ENCODE measurements around the gene PTGDS.

Gene PTGDS

GRCh38 chr9:137011156-137011555 lies 33.9 kb downstream of the PTGDS start:
- TF ChIP-seq, protein P1, sequence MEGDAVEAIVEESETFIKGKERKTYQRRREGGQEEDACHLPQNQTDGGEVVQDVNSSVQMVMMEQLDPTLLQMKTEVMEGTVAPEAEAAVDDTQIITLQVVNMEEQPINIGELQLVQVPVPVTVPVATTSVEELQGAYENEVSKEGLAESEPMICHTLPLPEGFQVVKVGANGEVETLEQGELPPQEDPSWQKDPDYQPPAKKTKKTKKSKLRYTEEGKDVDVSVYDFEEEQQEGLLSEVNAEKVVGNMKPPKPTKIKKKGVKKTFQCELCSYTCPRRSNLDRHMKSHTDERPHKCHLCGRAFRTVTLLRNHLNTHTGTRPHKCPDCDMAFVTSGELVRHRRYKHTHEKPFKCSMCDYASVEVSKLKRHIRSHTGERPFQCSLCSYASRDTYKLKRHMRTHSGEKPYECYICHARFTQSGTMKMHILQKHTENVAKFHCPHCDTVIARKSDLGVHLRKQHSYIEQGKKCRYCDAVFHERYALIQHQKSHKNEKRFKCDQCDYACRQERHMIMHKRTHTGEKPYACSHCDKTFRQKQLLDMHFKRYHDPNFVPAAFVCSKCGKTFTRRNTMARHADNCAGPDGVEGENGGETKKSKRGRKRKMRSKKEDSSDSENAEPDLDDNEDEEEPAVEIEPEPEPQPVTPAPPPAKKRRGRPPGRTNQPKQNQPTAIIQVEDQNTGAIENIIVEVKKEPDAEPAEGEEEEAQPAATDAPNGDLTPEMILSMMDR (IDR thresholded peaks at IDR 0.05; ENCODE audit: low read depth, low read length, missing control alignments) = no peak
- no peak for DNase-seq (ENCODE audit: low read depth)

GRCh38 chr9:137011907-137012675 lies 34.8 kb downstream of the PTGDS start:
- H3K4me3 ChIP-seq (ENCODE audit: low read depth, low read length) = no peak overlapping the region
- DNase-seq (ENCODE audit: low read depth) = no peak
- TF ChIP-seq, protein P1 (IDR thresholded peaks at IDR 0.05; ENCODE audit: low read depth, low read length, missing control alignments) = no peak

More at GRCh38 chr9:137011156-137011555, 33.9 kb downstream of the PTGDS start:
- no peak overlapping the region for H3K4me3 ChIP-seq (ENCODE audit: low read depth, low read length)

GRCh38 chr9:137012694-137013570 lies 35.6 kb downstream of the PTGDS start:
- no peak for DNase-seq (ENCODE audit: low read depth)

GRCh38 chr9:137013571-137013940 lies 36.3 kb downstream of the PTGDS start:
- no peak for DNase-seq (ENCODE audit: low read depth)
- no peak overlapping the region for H3K4me3 ChIP-seq (ENCODE audit: low read depth, low read length)
- TF ChIP-seq, protein P1 (IDR thresholded peaks at IDR 0.05; ENCODE audit: low read depth, low read length, missing control alignments) = no peak

More at GRCh38 chr9:137012694-137013570, 35.6 kb downstream of the PTGDS start:
- TF ChIP-seq, protein P1 (IDR thresholded peaks at IDR 0.05; ENCODE audit: low read depth, low read length, missing control alignments) = no peak
- no peak overlapping the region for H3K4me3 ChIP-seq (ENCODE audit: low read depth, low read length)

GRCh38 chr9:137014166-137014565 lies 36.9 kb downstream of the PTGDS start:
- TF ChIP-seq, protein P1 (IDR thresholded peaks at IDR 0.05; ENCODE audit: low read depth, low read length, missing control alignments) = no peak
- H3K4me3 ChIP-seq (ENCODE audit: low read depth, low read length) = no peak overlapping the region
- DNase-seq (ENCODE audit: low read depth) = no peak

DNA sequence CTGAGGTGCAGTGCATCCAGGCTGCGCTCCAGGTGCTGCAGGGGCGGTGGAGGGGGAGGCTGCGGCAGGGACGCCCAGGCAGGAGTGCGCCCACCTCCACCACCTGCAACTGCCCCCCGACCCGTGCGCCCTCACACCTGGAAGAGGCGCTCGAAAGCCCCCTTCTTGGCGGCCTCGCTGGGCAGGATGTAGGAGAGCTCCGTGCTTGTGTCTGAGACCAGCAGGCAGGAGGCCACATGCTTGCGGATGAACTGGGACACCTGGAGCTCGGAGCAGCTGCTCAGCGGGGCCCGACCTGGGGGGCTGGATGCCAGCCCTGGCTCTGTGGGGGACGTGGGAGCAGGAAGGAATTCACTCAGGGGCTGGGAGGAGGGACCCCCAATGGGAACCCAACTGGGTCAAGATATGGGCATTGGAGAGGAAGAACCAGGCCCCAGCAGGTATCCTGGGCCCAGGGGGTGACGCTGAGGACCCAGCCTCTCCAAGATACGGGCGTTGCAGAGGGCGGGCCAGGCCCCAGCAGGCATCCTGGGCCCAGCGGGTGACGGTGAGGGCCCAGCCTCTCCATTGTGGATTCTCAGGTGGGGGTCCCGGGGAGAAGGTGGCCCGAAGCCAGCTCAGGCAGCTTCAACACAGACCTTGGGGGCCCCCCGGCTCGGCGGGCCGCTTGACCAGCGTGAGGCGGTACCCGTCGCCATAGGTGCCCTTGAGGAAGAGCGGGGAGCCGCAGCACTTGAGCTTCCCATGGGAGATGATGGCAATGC lies 37.7 kb downstream of the PTGDS start:
- no peak for DNase-seq (ENCODE audit: low read depth)
- no peak overlapping the region for H3K4me3 ChIP-seq (ENCODE audit: low read depth, low read length)
- TF ChIP-seq, protein P1 (IDR thresholded peaks at IDR 0.05; ENCODE audit: low read depth, low read length, missing control alignments) = no peak
